ENCODE data around the gene GALNTL6.

Gene GALNTL6

DNA sequence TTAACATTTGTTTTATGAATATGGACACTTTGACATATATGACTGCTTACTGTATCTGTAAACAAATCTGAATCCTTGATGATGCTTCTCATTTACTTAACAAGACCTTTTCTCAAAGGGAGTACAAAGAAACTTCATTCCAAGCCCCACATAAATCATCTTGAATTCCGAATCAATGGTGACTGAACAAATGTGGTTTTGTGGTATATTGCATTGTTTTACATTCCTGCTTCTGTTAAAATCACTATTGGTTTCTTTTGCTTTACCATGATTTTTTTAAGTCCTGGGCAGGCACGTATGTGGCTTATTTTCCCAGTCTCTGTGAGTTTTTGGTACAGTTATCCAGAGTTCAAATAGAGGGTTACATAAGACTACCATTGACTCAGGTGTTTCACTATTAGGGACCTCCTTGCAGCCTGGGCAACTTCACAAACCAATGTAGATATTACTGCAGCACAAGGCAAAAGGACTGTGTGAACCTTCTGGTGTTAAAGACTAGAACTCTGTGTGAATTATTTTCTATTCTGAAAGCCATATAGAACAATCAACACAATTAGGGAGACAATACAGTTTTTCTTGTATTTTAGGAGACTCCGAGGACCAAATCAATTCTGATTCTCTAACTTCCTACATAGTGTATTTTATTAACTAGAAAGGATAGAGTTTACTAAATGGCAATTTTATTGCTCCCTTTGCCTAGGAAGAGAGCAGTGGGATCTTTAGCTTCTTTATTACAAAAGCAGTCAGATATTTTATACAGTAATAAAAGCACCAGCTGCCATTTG, 196.4 kb downstream of the GALNTL6 start:
- no peak for DNase-seq

DNA sequence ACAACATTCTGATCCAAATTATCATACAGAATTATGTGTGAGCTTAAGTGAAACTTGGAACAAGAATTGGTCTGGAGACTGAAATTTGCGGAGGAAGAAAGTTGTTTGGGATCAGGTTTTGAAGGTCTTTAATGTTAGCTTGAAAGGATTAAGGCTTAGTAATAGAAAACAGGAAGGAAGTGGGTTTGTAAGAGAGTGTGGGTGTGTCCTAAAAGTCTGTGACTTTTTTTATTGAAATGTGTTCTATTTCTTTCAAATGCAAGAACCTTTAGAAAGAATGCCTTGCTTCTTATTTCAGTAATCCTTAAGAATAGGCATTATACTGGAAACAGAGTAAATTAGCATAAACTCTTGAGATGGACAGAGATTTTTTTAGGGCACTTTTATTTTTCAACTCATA, 198.0 kb downstream of the GALNTL6 start:
- no peak for DNase-seq

DNA sequence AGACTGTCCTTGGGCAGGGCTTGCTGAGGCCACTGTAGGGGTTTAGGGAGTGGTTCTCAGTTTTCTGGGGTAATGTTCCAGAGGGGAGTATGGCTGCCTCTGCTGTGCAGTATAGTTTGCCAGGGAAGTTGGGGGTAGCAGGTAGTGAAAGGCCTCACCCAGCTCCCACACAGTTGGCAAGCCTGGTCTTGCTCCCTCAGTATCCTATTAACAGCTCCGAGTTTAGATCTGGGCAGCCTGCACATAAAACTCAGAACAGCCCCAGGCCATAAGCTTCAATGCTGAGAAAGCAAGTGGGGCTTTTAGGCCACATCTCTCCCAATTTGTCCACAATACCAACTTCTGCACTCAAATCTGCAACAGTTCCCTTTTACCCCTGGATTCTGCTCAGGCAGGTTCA, 205.2 kb downstream of the GALNTL6 start:
- DNase-seq = no peak

GRCh38 chr4:172035562-172035961, 222.4 kb downstream of the GALNTL6 start:
- no peak for DNase-seq

DNA sequence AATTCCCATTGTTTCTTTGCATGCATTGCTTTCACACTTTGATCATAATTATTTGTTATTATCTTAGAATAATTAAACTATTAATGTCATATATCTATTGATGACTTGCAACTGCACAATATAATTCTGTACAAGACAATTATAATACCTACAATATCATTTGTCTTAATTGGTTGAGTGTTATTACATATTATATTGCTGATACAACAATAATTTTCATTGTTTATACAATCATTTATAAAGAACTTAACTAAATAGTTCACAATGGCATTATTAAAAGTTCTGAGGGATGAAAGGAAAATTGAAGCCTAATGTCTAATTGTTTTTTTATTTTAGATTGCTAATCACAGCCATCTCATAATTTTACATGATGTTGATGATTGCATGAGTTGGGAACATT, 227.6 kb downstream of the GALNTL6 start:
- DNase-seq = no peak

- no peak for DNase-seq
Observed at GRCh38 chr4:172042714-172043114, 229.5 kb downstream of the GALNTL6 start.

DNA sequence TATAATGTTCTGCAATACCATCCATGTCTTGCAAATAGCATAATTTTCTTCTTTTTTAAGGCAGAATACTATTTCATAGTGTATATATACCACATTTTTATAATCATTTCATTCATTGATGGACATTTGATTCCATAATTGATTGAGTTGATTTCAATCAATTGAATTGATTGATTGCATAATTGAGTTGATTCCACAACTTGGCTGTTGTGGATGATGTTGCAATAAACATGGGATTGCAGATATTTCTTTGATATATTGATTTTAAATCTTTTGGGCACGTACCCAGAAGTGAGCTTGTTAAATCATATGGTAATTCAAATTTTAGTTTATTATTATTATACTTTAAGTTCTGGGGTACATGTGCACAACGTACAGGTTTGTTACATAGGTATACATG, 232.8 kb downstream of the GALNTL6 start:
- DNase-seq = no peak

GRCh38 chr4:172048666-172049065, 235.5 kb downstream of the GALNTL6 start:
- no peak for DNase-seq

- no peak for DNase-seq
Observed at GRCh38 chr4:172050911-172051310, 237.7 kb downstream of the GALNTL6 start.

DNA sequence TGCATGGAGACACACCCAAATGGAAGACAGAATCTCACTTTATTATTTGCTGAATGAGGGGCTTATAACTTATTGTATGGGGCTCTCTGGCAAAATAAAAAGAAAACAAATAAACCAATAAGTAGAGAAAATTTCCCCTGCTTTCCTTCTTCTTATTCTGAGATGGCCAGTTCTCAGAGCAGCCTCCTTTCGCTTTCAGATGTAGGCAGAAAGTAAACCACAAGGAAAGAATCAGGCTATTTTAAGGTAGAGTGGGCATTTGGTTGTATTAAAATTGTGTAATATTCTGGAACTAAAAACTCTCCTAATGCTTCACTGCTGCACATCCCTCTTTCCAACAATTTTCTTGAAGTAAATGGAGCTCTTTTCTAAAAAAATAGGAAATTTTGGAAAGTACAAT, 241.8 kb downstream of the GALNTL6 start:
- no peak for DNase-seq

GRCh38 chr4:172055498-172055897, 242.3 kb downstream of the GALNTL6 start:
- DNase-seq = no peak

DNA sequence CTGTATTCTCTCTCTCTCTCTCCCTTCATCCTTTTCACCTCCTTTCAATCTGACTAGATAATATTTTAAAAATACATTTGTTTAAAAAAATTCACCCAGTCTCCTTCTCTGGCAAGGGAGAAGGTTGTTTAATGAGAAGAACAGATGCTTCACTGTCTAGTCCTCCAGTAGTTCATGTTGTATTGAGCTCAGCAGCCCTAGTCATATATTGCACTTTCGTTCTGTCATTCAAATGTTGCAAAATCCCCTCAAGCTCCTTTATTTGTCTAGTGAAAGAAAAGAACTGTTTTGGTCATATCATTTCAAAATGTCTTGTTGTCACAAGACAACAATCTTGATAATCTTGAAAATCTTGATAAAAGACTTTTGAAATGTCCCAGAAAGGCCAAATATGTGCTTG, 248.0 kb downstream of the GALNTL6 start:
- DNase-seq = no peak

DNA sequence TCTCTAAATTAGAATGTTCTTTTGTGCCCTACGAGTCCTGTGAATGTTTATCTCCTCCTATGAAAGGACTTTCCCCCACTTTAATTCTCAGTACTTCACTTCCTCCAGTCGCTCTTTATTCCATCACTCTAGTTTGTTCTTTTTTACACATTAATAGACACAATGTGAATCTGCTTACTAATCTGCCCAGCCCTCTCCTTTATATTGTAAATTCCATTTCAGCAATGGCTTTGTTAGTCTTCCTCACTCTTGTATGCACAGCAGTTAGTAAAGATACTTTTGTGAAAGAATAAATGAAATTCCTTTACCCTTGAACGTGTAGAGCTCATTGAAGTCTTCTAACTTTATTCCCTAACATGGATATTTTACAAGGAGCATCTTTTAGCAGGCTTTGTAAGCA, 255.3 kb downstream of the GALNTL6 start:
- no peak for DNase-seq

DNA sequence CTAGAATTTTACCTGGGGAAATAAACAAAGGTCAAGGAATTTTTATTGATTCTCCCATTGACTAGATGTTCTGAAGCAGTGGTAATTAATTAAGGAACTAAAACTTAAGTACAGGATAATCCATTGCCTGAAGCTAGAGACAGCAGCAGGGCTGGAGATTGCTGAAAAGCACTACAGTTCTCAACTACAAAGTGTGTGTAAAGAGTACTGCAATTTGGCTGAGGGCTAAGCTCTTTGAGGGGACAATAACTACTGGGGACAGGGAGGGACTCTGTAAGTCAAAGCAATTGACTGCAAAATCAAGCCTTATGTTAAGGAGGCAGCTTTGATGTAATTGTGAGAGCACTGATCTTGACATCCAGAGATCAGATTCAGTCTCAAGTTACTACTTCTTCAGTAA, 260.4 kb downstream of the GALNTL6 start:
- no peak for DNase-seq

GRCh38 chr4:172083272-172083671, 270.1 kb downstream of the GALNTL6 start:
- no peak for DNase-seq

DNA sequence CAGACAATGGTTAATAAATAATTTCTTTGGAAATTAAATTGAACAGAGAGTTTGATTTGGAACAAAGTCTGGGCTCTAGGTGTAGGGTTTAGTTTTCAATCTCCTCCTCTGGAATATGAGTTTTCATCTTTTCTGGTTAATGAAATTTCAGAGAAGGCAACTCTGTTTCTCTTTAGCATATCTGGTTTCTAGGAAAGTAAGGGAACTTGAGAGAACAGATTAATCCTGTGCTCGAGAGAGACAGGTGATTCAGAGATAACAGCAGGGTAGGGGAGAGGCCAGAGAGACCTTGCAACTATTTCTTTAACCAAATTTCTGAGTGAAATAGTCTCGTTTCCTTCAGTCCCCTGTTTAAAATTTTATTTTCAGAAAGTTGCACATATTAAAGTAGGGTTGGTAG, 275.4 kb downstream of the GALNTL6 start:
- DNase-seq = no peak

DNA sequence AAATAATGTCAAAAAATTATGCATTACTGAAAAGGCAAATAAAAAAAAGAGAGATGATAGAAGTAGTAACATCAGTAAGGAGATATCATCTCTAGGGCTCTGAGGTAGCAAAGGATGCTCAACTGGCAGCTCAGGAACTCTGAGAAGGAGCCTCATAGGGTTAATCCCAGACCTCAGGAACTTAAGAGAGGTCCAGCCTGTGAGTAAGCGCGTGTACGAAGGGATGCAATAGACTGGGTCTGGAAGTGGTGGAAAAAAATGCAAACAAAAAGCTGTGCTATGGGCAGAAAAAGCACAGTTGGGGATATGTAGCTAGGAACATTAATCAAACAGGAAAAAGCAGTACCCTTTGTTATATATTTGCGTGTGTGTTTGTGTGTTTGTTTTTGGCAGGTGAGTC, 282.0 kb downstream of the GALNTL6 start:
- no peak for DNase-seq

- DNase-seq = no peak
Observed at GRCh38 chr4:172096786-172097185, 283.6 kb downstream of the GALNTL6 start.

GRCh38 chr4:172099376-172099775, 286.2 kb downstream of the GALNTL6 start:
- no peak for DNase-seq

GRCh38 chr4:172103456-172103855, 290.3 kb downstream of the GALNTL6 start:
- no peak for DNase-seq

GRCh38 chr4:172104539-172104938, 291.3 kb downstream of the GALNTL6 start:
- no peak for DNase-seq

GRCh38 chr4:172105918-172106317, 292.7 kb downstream of the GALNTL6 start:
- no peak for DNase-seq

- no peak for DNase-seq
Observed at GRCh38 chr4:172109466-172109865, 296.3 kb downstream of the GALNTL6 start.

DNA sequence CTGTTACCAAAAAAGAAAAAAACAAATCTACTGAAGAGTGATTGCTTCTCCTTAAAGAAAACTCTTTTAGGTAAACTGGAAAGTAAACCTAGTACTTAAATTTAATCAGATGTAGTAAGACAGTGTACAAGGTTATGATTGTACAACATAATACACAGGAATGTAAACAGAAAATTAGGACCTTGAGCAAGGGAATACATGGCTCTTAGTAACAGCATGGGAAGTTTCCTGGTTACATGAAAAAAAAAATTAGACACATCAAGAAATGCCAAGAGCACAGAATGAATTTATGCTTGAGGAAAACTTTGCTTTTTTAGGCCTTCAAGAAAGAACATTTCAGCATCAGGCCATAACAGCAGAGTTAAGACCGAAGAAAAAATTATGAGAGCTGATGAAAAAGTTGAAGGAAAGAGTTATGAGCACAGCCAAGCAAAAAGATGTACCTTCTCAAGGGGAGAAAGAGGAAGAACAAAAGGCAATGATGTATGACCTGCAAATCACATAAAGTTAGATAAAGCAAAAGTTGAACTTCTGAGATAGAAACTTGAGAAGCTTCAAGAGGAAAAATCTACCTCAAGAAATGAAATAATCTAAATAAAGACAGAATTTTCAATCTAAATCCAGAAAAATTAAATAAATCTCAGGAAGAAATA, 311.6 kb downstream of the GALNTL6 start:
- no peak for DNase-seq

- no peak for DNase-seq
Observed at GRCh38 chr4:172125443-172125842, 312.2 kb downstream of the GALNTL6 start.

Data from activated CD4-positive, alpha-beta T cell treated with anti-CD3 and anti-CD28 coated beads for 1 hour (primary cell).